Natural killer cell (primary cell): ENCODE data around the gene IGF2R. TPM values are rescaled to one million over a fixed set of nuclear protein-coding genes. Genes with fewer than 3 reads are reported as not detected.

ENCODE experiments used
- ATAC-seq, 3 donors: fragments of 150-1000 bp in 2 of 3; fragments of 200-7000 bp in 1 of 3; cut with Tn5 transposase; 1 replicate in 1 of 3; 2 replicates in 2 of 3; pipeline ENCODE4 v1.10.0; 2021; ENCODE audit warnings: mild to moderate bottlenecking in 2 of 3, moderate library complexity in 2 of 3
- DNase-seq, 2 donors: peaks; one replicate each; pipeline versions ENCODE4 v3.0.0 to v3.0.0-alpha.2; 2013 to 2021; ENCODE audit warnings: mixed read lengths in 1 of 2
- H3K27ac ChIP-seq: one replicate; pipeline ENCODE4 v1.5.1; 2013; ENCODE audit warnings: mild to moderate bottlenecking, low read length
- H3K27me3 ChIP-seq: one replicate; pipeline ENCODE4 v1.6.1; 2013; ENCODE audit warnings: low read length; ENCODE audit not compliant: control insufficient read depth, insufficient read depth
- H3K36me3 ChIP-seq: one replicate; pipeline ENCODE4 v1.6.1; 2013; ENCODE audit warnings: low read length; ENCODE audit not compliant: control insufficient read depth, insufficient read depth
- H3K4me1 ChIP-seq: one replicate; pipeline ENCODE4 v1.6.1; 2013; ENCODE audit warnings: low read length; ENCODE audit not compliant: control insufficient read depth, insufficient read depth
- H3K4me3 ChIP-seq: one replicate; pipeline ENCODE4 v1.5.1; 2013; ENCODE audit warnings: low read length
- H3K9me3 ChIP-seq: one replicate; pipeline ENCODE4 v1.6.1; 2013; ENCODE audit warnings: low read length; ENCODE audit not compliant: control insufficient read depth, insufficient read depth
- H3K27ac Mint-ChIP-seq, 2 donors: one replicate each; pipeline ENCODE4 v1.8.0; 2022; ENCODE audit warnings: mild to moderate bottlenecking in 2 of 2, mixed read lengths in 2 of 2, moderate library complexity in 1 of 2
- H3K27me3 Mint-ChIP-seq, 2 donors: one replicate each; pipeline ENCODE4 v1.8.0; 2022; ENCODE audit warnings: low read depth in 2 of 2, mixed read lengths in 2 of 2
- H3K36me3 Mint-ChIP-seq: one replicate; pipeline ENCODE4 v1.8.0; 2022; ENCODE audit warnings: mixed read lengths
- H3K4me1 Mint-ChIP-seq, 2 donors: one replicate each; pipeline ENCODE4 v1.8.0; 2022; ENCODE audit warnings: mixed read lengths in 2 of 2
- H3K4me3 Mint-ChIP-seq: one replicate; pipeline ENCODE4 v1.8.0; 2022; ENCODE audit warnings: mild to moderate bottlenecking, moderate library complexity, mixed read lengths
- H3K9me3 Mint-ChIP-seq, 2 donors: one replicate each; pipeline ENCODE4 v1.8.0; 2022; ENCODE audit warnings: mixed read lengths in 2 of 2
- WGBS: methylation state at CpG from one replicate; pipeline ENCODE4 v1.1.7; 2013; ENCODE audit warnings: missing lambda C conversion rate; ENCODE audit not compliant: insufficient coverage; 5-methylcytosine and 5-hydroxymethylcytosine counted together
- intact Hi-C: fragments of 100-400 bp; cut with micrococcal nuclease; formaldehyde crosslinking; loops from one replicate; pipeline ENCODE4 v1.14.2; 2022
- total RNA-seq, 4 donors: library from RNA; stranded (reverse); fragments of 120-200 nt in 1 of 4; gene quantifications; one replicate each; pipeline versions ENCODE4 v1.2.3 to v1.2.4, GENCODE V29; 2013 to 2022
- TF ChIP-seq, protein P1 (sequence below): fragments of 200-600 bp; IDR thresholded peaks from one replicate; pipeline ENCODE4 v1.8.0; 2022; ENCODE audit warnings: antibody characterized with exemption

Gene IGF2R
- total RNA-seq, 3 donors from 2014 or later (not counting 1 experiment from before 2014, with no cell fraction given): 208 to 282 (median 253) TPM

DNA sequence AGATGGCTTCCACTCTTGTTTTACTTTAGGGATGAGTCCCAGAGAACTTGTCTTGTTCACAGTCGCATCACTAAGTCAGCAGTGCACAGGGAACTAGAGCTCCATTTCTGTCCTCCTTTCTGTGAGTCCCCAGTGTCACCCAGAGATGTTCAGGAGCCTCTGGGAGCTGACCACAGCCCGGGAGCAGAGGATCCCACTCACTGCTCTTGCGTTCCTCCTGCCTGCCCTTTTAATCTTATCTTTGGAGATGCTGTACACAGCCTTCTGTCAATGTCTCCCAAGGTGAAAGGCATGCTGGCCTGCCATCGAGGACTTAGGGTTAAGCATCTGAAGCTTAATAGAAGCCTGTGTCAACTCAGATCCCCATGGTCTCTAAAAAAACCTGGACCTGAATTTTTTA, 71.2 kb downstream of the IGF2R start:
- 96% methylated on average over 4 of the region's 4 CpGs for WGBS
- no peaks in the 10 kb centered on the region for H3K9me3 Mint-ChIP-seq
- H3K4me3 Mint-ChIP-seq: no peak overlapping the region

DNA sequence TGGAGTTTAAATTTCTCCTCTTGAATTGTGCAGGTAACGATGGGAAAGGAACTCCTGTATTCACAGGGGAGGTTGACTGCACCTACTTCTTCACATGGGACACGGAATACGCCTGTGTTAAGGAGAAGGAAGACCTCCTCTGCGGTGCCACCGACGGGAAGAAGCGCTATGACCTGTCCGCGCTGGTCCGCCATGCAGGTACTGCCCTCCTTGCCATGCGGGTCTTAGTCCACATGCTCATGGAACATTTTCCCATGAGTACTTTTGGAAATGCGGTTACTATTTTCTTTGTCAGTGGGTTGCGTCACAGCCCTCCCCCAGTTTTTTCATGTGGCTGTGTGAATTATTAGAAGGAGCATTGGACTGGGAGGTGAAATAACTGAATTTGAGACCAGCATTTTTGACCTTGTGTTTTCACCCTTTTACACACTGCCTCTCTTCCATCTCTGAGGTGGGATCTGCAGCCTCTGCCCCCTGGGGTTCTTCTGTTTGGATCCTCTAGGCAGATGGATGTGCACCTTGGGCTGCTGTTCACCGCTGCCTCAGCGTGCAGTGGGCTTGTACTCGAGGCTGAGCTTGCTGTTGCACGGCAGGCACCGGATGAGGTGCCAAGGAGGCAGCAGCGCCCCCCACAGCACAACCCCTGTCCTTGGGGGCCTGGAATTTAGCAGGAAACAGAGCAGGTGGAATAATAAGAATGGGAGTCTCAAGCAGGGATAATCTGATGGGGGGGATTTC, 71.8 kb downstream of the IGF2R start:
- H3K27me3 Mint-ChIP-seq: no peaks in the 10 kb centered on the region
- DNase-seq (no peak), ATAC-seq (no peak)
- peaks cover 5% of the 10 kb centered on the region for H3K4me1 ChIP-seq
- intact Hi-C loops: no loop called here
- H3K4me3 Mint-ChIP-seq: no peak overlapping the region
- H3K9me3 ChIP-seq: no peaks in the 10 kb centered on the region
- TF ChIP-seq, protein P1, sequence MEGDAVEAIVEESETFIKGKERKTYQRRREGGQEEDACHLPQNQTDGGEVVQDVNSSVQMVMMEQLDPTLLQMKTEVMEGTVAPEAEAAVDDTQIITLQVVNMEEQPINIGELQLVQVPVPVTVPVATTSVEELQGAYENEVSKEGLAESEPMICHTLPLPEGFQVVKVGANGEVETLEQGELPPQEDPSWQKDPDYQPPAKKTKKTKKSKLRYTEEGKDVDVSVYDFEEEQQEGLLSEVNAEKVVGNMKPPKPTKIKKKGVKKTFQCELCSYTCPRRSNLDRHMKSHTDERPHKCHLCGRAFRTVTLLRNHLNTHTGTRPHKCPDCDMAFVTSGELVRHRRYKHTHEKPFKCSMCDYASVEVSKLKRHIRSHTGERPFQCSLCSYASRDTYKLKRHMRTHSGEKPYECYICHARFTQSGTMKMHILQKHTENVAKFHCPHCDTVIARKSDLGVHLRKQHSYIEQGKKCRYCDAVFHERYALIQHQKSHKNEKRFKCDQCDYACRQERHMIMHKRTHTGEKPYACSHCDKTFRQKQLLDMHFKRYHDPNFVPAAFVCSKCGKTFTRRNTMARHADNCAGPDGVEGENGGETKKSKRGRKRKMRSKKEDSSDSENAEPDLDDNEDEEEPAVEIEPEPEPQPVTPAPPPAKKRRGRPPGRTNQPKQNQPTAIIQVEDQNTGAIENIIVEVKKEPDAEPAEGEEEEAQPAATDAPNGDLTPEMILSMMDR: no peak
- H3K4me1 Mint-ChIP-seq: peaks cover 44 to 45% of the 10 kb centered on the region in 2 donors
- H3K4me3 ChIP-seq: no peak overlapping the region
- no peaks in the 10 kb centered on the region for H3K27me3 ChIP-seq
- no peak overlapping the region for H3K27ac ChIP-seq
- peaks cover 35% of the 10 kb centered on the region for H3K36me3 Mint-ChIP-seq
- no peaks in the 10 kb centered on the region for H3K9me3 Mint-ChIP-seq
- peak overlapping the region; percentile 27 to 56 for H3K27ac Mint-ChIP-seq
- peaks cover 72% of the 10 kb centered on the region for H3K36me3 ChIP-seq
- WGBS: 97% methylated on average over 19 of the region's 19 CpGs

More for the DNA sequence above, 71.2 kb downstream of the IGF2R start:
- Histone ChIP-seq H3K4me3 (no peak overlapping the region), H3K27ac (no peak overlapping the region), H3K27me3 (no peaks in the 10 kb centered on the region), H3K9me3 (no peaks in the 10 kb centered on the region), H3K4me1 (peaks cover 5% of the 10 kb centered on the region), H3K36me3 (peaks cover 72% of the 10 kb centered on the region)
- TF ChIP-seq, protein P1: no peak
- Mint-ChIP-seq H3K27me3 (no peaks in the 10 kb centered on the region), H3K36me3 (peaks cover 29% of the 10 kb centered on the region), H3K27ac (peak overlapping the region; percentile 9 to 27), H3K4me1 (peaks cover 39 to 45% of the 10 kb centered on the region in 2 donors)
- DNase-seq: no peak
- intact Hi-C loops: no loop called here
- no peak for ATAC-seq

DNA sequence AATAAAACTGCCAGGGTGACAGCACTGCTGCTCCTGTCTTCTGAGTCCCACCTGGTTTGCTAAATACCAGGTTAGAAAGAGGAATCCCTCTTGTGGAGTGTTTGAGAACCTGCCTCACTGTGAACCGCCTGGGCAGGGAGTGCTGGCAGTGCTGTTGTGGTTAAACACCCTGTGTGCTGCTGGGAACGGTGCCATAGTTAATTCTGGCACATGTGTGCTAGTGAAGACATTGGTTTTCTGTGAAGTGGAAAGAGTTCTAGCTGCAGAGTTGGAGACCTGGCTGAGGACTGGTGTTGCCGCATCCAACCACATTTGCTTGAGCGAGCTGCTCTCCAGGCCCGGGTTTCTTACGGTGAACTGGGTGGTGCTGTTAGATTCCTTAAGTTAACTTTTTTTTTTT, 72.7 kb downstream of the IGF2R start:
- no peaks in the 10 kb centered on the region for H3K27me3 Mint-ChIP-seq
- no peak overlapping the region for H3K4me3 ChIP-seq
- H3K4me3 Mint-ChIP-seq: no peak overlapping the region
- intact Hi-C loops: no loop called here
- H3K27ac ChIP-seq: no peak overlapping the region
- peak overlapping the region; percentile 27 to 56 for H3K27ac Mint-ChIP-seq
- peak in 2 of 3 donors; percentile 63 to 67 for ATAC-seq
- no peaks in the 10 kb centered on the region for H3K27me3 ChIP-seq
- peaks cover 40 to 45% of the 10 kb centered on the region in 2 donors for H3K4me1 Mint-ChIP-seq
- H3K9me3 Mint-ChIP-seq: no peaks in the 10 kb centered on the region
- WGBS: 59% methylated on average over 6 of the region's 6 CpGs
- H3K9me3 ChIP-seq: no peaks in the 10 kb centered on the region
- H3K36me3 ChIP-seq: peaks cover 72% of the 10 kb centered on the region
- peak in 1 of 2 donors; percentile 27 for DNase-seq
- TF ChIP-seq, protein P1: no peak
- peaks cover 36% of the 10 kb centered on the region for H3K36me3 Mint-ChIP-seq
- peaks cover 5% of the 10 kb centered on the region for H3K4me1 ChIP-seq
